HG03520 (cell line): Measurements from ENCODE around the gene CHN1.

ENCODE experiments used
- ATAC-seq: cut with Tn5 transposase; IDR thresholded peaks from one replicate; pipeline ENCODE4 v1.9.1; 2021; ENCODE audit warnings: mild to moderate bottlenecking, moderate library complexity; ENCODE audit not compliant: unreplicated experiment

Gene CHN1

DNA sequence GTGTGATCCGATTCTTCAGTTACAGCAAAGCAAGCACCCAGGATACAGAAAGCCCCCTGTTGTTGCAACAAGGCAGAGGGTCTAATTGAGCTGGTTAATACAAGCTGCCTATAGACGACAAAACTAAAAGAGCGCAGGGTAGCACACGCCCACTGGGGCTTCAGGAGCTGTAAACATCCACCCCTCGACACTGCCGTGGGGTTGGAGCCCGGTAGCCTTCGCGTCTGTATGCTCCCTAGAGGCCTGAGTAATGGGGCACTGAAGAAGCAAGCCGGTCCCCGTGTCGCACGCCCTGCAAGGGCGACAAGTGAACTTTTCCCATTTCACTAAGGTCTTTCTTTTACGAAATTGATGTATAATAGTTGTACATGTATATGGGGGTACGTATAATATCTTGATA, 216.2 kb downstream of the CHN1 start:
- no peak for ATAC-seq

- no peak for ATAC-seq
Observed at GRCh38 chr2:174788291-174788929, 216.8 kb downstream of the CHN1 start.

DNA sequence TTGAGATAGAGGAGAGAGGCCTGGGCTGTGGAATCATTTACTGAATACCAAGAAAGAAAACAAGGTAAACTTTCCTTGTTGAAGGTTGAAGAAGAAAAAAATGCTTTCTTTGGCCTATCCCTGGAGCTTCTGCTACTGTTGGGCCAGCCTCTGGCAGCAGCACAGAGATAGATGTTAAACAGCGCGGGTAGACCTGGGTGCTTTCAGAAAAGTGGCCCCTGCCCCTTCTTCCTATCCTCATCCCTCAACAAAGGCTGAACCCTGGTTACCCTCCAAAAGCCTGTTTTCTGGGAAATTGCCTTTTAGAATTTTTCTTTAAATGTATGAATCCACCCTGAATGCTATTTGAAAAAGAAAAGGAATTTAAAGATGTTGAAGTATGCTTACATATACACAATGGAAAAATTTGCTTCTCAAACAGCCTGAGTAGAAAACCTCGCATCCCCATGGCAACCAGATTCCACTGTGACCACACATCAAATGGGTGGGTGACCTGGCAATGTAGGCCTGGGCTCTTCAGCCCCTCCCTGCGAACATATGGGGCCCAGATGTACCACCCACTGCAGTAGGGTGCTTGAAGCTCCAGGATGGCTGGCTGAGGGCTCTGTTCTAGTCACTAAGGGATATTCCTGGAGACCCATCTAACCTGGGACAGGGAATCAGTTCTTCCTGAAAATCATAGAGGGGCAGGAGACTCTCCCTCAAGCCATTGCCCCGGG, 217.5 kb downstream of the CHN1 start:
- no peak for ATAC-seq

GRCh38 chr2:174786066-174786725, 219.0 kb downstream of the CHN1 start:
- no peak for ATAC-seq

DNA sequence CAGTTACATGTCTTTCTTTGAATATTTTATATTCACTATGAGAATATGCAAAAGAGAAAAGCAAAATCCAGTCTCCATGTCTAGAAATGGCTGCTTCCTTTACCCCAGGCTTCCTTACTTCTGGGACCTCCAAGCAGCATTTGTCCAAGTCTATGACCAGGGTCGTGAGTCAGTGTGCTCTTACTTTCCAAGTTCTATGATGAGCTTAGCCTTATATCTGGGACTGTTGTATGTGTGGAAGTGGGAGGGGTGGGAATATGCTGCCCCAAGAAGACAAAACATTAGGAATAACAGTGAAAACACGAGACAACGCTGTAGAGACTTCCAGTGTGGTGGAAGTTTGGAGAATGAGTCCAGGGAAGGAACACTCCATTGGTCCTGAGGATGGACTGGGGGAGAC, 219.7 kb downstream of the CHN1 start:
- ATAC-seq = no peak

GRCh38 chr2:174784909-174785308, 220.3 kb downstream of the CHN1 start:
- ATAC-seq = no peak

GRCh38 chr2:174784316-174784715, 220.9 kb downstream of the CHN1 start:
- ATAC-seq = no peak

DNA sequence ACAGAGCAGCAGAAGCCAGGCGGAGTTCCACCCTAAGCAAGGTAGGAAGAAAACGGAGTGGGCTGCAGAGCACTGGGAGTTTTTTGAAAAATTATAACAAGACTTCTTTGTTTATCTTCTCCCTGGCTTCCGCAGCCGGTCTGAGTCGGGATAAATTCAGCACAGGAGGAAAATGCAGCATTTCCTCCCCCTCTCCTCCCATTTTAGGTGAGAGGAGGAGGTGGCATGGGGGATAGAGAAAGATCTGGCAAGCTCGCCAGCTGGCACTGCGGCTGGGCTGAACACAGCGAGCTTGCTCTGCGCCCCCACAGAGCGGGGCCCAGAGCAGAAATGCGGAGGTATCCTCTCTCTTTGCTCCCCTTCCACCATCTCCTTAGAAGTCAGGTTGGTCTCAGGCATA, 223.2 kb downstream of the CHN1 start:
- no peak for ATAC-seq

- no peak for ATAC-seq
Observed at GRCh38 chr2:174781298-174781697, 223.9 kb downstream of the CHN1 start.

- ATAC-seq = no peak
Observed at GRCh38 chr2:174780856-174781255, 224.3 kb downstream of the CHN1 start.

GRCh38 chr2:174780191-174780840, 224.9 kb downstream of the CHN1 start:
- ATAC-seq = no peak

DNA sequence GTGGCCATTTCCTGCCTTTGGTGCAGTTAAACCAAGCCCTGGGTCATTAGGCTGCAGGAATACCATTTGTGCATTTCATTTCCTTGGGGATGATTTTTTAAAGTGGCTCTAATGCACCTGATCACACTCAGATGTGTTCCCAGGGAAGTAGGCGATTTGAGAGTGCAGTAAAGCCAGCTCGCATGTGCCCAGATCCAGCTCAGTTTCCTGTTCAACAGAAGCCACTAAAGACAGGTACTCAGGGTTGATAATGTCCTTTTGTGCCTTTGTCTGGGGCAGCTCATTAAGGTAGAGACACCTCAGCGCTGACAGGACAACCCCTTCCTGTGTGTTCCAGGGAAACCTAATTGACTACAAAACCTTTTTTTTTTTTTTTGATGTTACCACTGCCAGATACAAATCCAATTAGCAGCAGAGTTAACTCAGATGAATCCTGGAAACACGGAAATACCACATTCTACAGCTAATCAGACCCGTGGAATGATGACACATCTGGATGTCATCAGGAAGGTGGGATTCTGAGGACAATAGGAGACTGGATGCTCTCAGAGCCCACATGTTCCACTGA, 225.7 kb downstream of the CHN1 start:
- no peak for ATAC-seq

DNA sequence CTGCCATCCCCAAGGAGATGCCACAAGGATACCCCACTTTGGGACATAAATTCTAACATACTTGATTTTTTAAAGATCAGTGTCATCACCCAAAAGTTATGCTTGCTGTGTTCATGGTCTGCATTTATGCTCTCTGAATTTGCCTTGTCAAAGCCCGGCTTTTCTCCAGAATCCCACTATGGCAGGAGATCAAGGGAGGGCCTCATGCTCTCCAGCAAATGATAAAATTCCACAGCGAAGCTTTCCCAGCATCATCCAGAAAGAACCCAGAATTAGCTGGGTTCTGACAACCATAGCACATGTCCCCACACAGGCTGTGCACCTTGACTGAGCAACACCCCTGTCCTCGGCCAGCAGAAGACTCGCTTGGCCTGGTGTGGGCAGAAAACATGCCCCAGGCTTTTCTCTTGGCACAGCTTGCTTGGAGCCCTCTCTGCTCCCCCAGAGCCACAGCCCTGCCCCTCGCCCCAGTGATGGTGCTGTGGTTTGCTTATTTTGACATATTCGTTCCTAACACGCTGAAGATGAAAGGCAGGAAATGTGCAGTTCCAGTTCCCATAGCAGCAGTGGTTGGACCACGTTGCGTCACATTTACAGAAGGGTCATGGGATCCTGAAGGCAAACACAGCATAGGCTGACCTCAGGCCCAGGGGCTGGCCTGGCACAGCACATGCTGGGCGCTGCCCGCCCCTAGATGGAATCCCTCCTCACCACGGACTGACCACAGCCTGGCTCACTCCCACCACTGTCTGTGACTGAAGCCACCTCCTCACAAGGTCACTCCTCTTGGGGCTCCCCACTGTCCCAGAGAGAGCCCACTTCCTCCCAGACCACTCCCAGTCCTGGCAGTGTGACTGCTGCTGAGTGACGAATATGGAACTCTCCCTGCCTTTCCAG, 226.8 kb downstream of the CHN1 start:
- ATAC-seq = peak; percentile 54

GRCh38 chr2:174777347-174778084, 227.7 kb downstream of the CHN1 start:
- no peak for ATAC-seq

DNA sequence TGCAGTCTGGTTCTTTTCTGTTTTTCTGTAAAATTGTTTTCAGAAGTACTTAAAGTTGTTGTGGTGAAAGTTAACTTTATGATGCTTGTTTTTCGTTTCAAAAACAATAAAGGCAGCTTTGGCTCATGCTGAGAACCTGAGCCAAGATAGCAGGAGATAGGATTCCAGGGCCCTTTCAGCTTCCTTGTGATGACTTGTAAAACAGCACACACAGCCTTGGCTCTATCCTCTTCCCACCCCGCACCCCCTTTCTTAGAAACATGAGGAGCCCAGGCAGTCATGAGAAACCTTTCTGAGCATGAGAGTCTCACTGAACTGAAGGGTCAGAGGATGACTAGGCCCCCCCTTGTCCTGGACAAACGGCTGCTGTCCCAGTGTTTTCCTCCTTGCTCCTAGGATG, 228.5 kb downstream of the CHN1 start:
- no peak for ATAC-seq

DNA sequence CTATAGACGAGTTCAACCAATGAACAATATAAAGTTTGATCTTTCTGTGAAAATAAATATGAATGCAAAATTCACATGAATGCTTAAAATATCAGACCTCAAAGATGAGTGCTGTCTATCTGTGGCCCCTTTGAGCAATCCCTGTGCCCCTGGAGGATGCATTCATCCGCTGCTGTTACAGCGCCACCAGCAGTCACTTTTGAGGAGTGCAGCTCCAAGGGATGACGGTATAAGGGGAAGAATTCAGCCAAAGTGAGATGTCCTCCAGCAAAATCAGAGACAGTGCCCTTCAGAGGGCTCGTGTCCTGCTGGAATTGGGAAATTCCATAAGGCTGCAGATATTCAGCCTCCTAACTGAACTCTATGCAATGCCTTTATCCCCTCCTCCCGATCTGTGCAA, 229.0 kb downstream of the CHN1 start:
- ATAC-seq = no peak

DNA sequence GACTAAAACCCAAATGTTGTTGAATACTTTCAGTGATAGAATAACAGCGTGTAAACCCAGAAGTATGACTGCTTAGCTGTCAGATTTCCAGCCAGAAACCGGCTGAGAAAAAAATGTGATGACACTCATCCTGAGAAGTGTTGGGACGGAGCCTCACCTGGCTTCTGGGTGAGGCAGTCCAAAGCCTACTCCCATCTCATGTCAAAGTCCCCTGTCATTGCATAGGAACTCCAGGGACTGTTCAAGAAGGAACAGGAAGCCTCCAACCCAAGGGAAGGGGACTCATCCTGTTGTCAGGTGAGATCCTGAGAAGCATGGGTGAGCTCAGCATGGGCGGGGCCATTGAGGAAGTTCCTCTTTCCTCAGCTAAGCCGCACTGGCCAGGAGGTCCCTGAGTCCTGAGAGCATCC, 229.6 kb downstream of the CHN1 start:
- no peak for ATAC-seq

DNA sequence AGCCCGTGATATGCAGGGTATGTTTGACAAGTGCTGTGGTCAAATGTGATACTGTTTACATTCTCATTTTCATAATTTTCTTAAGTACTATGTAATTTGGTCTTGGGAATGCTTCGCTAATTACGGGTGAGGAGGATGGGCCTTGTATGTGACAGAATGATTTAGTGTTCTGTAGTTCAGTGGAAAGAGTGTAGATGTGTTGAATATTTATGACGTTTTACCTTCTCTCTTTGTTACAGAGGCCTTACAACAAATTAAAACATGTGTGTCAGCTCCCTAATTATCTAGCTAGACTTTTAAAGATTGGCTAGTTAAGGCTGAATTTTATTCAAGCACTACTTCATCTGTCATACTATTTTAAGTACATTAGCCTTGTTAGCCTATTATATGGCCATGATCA, 230.3 kb downstream of the CHN1 start:
- no peak for ATAC-seq

DNA sequence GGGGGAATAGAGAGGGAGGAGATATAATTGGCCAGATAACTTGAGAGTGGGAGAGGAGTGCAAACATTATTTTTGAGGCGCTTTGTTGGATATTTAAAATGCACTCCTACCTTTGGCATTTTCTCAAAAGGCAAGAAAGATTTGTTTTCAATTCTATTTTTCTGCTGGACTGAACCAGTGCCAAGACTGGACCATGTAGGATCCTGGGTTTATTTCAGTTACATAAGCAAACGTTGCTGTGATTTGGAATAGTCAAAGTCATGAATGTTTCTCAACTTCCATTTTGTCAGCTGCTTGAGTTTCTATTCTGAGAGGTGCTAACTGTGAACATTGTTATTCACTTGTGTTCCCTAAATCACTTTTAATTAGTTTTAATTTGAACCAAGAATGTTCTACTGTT, 232.0 kb downstream of the CHN1 start:
- no peak for ATAC-seq

GRCh38 chr2:174772472-174772801, 232.7 kb downstream of the CHN1 start:
- no peak for ATAC-seq
